ENCODE measurements around the gene IPO4. TPM values are rescaled to one million over a fixed set of nuclear protein-coding genes. Genes with fewer than 3 reads are reported as not detected.

The IPO4 gene
- total RNA-seq, result 10 to 100 TPM; 12.1 to 60.0 (median 17.3) TPM

GRCh38 chr14:24188251-24189058, at the start of gene IPO4:
TSS of gene IPO4 (minus strand) at chr14:24188816. CDS start at chr14:24188787, 29 bp downstream.
- TF ChIP-seq, protein P1, sequence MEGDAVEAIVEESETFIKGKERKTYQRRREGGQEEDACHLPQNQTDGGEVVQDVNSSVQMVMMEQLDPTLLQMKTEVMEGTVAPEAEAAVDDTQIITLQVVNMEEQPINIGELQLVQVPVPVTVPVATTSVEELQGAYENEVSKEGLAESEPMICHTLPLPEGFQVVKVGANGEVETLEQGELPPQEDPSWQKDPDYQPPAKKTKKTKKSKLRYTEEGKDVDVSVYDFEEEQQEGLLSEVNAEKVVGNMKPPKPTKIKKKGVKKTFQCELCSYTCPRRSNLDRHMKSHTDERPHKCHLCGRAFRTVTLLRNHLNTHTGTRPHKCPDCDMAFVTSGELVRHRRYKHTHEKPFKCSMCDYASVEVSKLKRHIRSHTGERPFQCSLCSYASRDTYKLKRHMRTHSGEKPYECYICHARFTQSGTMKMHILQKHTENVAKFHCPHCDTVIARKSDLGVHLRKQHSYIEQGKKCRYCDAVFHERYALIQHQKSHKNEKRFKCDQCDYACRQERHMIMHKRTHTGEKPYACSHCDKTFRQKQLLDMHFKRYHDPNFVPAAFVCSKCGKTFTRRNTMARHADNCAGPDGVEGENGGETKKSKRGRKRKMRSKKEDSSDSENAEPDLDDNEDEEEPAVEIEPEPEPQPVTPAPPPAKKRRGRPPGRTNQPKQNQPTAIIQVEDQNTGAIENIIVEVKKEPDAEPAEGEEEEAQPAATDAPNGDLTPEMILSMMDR (IDR thresholded peaks at IDR 0.05; ENCODE audit: low read depth), result no peak

- TF ChIP-seq, protein P1 (IDR thresholded peaks at IDR 0.05; ENCODE audit: low read depth), result no peak
These were observed 49.5 kb upstream of the IPO4 start for GRCh38 chr14:24238123-24238522.

DNA sequence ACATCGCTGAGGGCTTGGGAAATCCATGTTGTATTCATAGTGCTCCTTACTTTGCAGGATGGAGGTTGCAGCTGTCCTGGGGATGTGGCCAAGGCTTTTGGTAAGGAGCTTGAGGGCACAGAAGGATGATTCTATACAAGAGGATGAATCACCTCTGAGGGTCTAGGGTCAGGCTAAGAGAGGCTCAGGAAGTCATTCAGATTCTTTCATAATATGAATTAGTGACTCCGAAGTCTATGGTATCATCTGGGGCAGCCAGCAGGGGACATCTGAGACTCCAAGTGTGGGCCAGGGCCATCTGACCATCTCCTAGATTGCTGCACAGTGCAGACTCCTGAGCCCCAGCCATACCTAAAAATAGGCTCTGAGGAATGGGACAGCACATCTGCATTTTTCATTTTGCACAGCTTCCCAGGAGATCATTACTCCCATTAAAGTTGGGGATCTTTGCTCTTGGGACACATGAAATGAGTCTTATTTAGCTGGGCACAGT, 48.9 kb upstream of the IPO4 start:
- TF ChIP-seq, protein P1 (IDR thresholded peaks at IDR 0.05; ENCODE audit: low read depth), result no peak

DNA sequence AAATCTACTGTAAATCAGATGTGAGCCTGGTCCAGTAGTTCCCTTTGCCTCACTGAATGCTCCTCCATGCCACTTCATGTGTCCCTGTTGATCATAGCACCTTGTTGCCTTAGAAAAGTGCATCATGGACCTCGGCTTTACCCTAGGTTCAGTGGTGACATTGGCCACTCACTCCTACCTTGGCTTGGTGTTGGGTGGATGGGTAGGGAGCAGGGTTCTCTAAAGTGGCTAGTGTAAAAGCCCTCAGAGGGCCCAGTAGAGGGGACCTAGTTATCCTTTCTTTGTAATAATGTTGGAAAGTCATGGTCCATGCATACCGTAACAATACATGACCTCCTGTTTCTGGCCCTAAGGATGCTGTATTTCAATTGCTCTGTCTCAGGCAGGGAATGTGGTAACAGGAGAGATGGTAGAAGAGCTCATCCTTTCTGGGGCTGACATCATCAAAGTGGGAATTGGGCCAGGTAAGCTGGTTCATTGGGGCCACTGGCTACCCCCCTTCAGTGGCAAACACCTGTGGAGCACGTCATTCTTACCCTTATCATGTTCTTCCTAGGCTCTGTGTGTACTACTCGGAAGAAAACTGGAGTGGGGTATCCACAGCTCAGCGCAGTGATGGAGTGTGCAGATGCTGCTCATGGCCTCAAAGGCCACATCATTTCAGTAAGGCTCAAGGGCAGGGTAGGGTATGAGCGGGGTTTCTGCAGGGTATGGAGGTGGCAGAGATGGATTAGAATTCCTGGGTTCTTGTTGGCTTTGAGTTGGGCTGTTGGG, 48.3 kb upstream of the IPO4 start:
- TF ChIP-seq, protein P1 (IDR thresholded peaks at IDR 0.05; ENCODE audit: low read depth), result no peak

- TF ChIP-seq, protein P1 (IDR thresholded peaks at IDR 0.05; ENCODE audit: low read depth), result no peak
These were observed 47.4 kb upstream of the IPO4 start for GRCh38 chr14:24235804-24236688.

- TF ChIP-seq, protein P1 (IDR thresholded peaks at IDR 0.05; ENCODE audit: low read depth), result no peak
These were observed 45.7 kb upstream of the IPO4 start for GRCh38 chr14:24234095-24235005.

All from subcutaneous adipose tissue (tissue), 4 donors.